OCI-LY3 (cell line): ENCODE data around the gene TLE4.

Source experiments
- CTCF ChIP-seq: fragments of 200-600, 300-600 bp; sonication (generic); IDR thresholded peaks from 2 replicates; pipeline ENCODE4 v1.5.1; 2014; ENCODE audit warnings: antibody characterized with exemption, low read length, low read depth
- EZH2phosphoT487 ChIP-seq: fragments of 200-600 bp; shearing (Covaris generic); IDR thresholded peaks from 2 replicates; pipeline ENCODE4 v1.6.1; 2018; ENCODE audit warnings: antibody characterized with exemption, mixed run types, low read depth

GRCh38 chr9:79671558-79671957 is 99.8 kb downstream of the TLE4 start:
- TF ChIP-seq CTCF (no peak), EZH2phosphoT487 (no peak)
